Right lobe of liver (tissue), 6 donors: ENCODE results near the gene ENOX1. TPM values are rescaled to one million over a fixed set of nuclear protein-coding genes. Genes with fewer than 3 reads are reported as not detected.

Experiments
- ATAC-seq, 4 donors: fragments of 200-7000 bp; cut with Tn5 transposase; one replicate each; pipeline ENCODE4 v1.9.1; 2020; ENCODE audit warnings: mild to moderate bottlenecking in 4 of 4, moderate library complexity in 4 of 4
- DNase-seq, 3 donors: peaks; one replicate each; pipeline ENCODE4 v3.0.0-alpha.2; 2020
- H3K27ac ChIP-seq, 3 donors: fragments of 200-600 bp; one replicate each; pipeline ENCODE4 v1.8.0; 2022
- H3K27me3 ChIP-seq, 2 donors: fragments of 200-600 bp; one replicate each; pipeline ENCODE4 v1.8.0; 2022
- H3K36me3 ChIP-seq, 4 donors: fragments of 200-600 bp; sonication (generic) in 1 of 4; one replicate each; pipeline versions ENCODE4 v1.5.1 to v1.8.0; 2017 to 2022; ENCODE audit warnings: control low read depth in 1 of 4
- H3K4me1 ChIP-seq, 4 donors: fragments of 200-600 bp; sonication (generic) in 1 of 4; one replicate each; pipeline versions ENCODE4 v1.5.1 to v1.8.0; 2017 to 2022; ENCODE audit warnings: control low read depth in 1 of 4
- H3K4me3 ChIP-seq, 3 donors: fragments of 200-600 bp; one replicate each; pipeline ENCODE4 v1.8.0; 2022
- H3K9me3 ChIP-seq, 4 donors: fragments of 200-600 bp; sonication (generic) in 1 of 4; one replicate each; pipeline versions ENCODE4 v1.5.1 to v1.8.0; 2017 to 2022; ENCODE audit warnings: control low read depth in 1 of 4
- CTCF ChIP-seq, 4 donors: fragments of 200-600 bp in 3 of 4; fragments of 450-650 bp in 1 of 4; IDR thresholded peaks; one replicate each; pipeline versions ENCODE4 v1.5.1 to v1.8.0; 2016 to 2022; ENCODE audit warnings: antibody characterized with exemption in 4 of 4, mild to moderate bottlenecking in 2 of 4
- POLR2A ChIP-seq: fragments of 450-650 bp; IDR thresholded peaks from one replicate; pipeline ENCODE4 v1.6.1; 2017; ENCODE audit warnings: antibody characterized with exemption, mild to moderate bottlenecking
- WGBS: methylation state at CpG from one replicate; pipeline ENCODE4 v1.1.6; 2018; ENCODE audit warnings: low coverage, low lambda C conversion rate; ENCODE audit not compliant: insufficient coverage; ENCODE audit errors: missing lambda C conversion rate; 5-methylcytosine and 5-hydroxymethylcytosine counted together
- intact Hi-C, 2 donors: fragments of 100-400 bp; cut with DNase I; formaldehyde crosslinking; loops; one replicate each; pipeline versions ENCODE4 v1.11.2 to v1.14.1; 2022
- total RNA-seq, 6 experiments: library from RNA; depleted of rRNA in 2 of 6; stranded (reverse); fragments of >200 nt in 2 of 6; fragmentation: NEBNext Ultra II Directional in 3 of 6; extraction: Animal tissue kit (Norgen Biotek cat#: 25700) in 3 of 6; gene quantifications; one replicate each; pipeline versions ENCODE4 v1.1.0 to v1.2.4, GENCODE V29; 2016 to 2023
- donor health status: DM: no; HTN: yes; CAD: no.
- donor health status: DM: no; HTN: no; CAD: no.
- donor health status: DM: no; HTN: no; CAD: no.
- donor health status: DM: no; HTN: yes; CAD: no.
- donor health status: DM: no; HTN: yes; CAD: no.

The ENOX1 gene
- total RNA-seq, 6 experiments from 2014 or later: 0.07 to 0.16 TPM; not detected in 4

GRCh38 chr13:43257765-43258164, 529.0 kb downstream of the ENOX1 start:
- no peak overlapping the region for H3K27ac ChIP-seq
- no peaks in the 10 kb centered on the region for H3K27me3 ChIP-seq
- no peaks in the 10 kb centered on the region for H3K36me3 ChIP-seq
- no peaks in the 10 kb centered on the region for H3K9me3 ChIP-seq
- ATAC-seq (no peak), DNase-seq (no peak)
- no peaks in the 10 kb centered on the region for H3K4me1 ChIP-seq
- no peak overlapping the region for H3K4me3 ChIP-seq
- intact Hi-C loops: no loop called here
- TF ChIP-seq CTCF (IDR thresholded peaks at IDR 0.05) (no peak), POLR2A (no peak)

- DNase-seq (no peak), ATAC-seq (no peak)
- WGBS: 72% methylated on average over 5 of the region's 5 CpGs
- Histone ChIP-seq H3K27me3 (no peaks in the 10 kb centered on the region), H3K4me1 (no peaks in the 10 kb centered on the region), H3K4me3 (no peak overlapping the region), H3K27ac (no peak overlapping the region), H3K9me3 (no peaks in the 10 kb centered on the region), H3K36me3 (no peaks in the 10 kb centered on the region)
- intact Hi-C loops: no loop called here
- TF ChIP-seq POLR2A: no peak
- TF ChIP-seq CTCF (IDR thresholded peaks at IDR 0.05): no peak
Measured at GRCh38 chr13:43251961-43252360, 534.8 kb downstream of the ENOX1 start.

- H3K4me3 ChIP-seq: no peak overlapping the region
- no peak overlapping the region for H3K27ac ChIP-seq
- no peak for ATAC-seq
- H3K27me3 ChIP-seq: no peaks in the 10 kb centered on the region
- intact Hi-C loops: no loop called here
- H3K9me3 ChIP-seq: no peaks in the 10 kb centered on the region
- DNase-seq: no peak
- WGBS: 50% methylated on average over 2 of the region's 3 CpGs
- H3K4me1 ChIP-seq: no peaks in the 10 kb centered on the region
- H3K36me3 ChIP-seq: no peaks in the 10 kb centered on the region
- TF ChIP-seq CTCF (IDR thresholded peaks at IDR 0.05) (no peak), POLR2A (no peak)
Measured at GRCh38 chr13:43246382-43246781, 540.4 kb downstream of the ENOX1 start.

- DNase-seq (no peak), ATAC-seq (no peak)
- intact Hi-C loops: no loop called here
- Histone ChIP-seq H3K9me3 (no peaks in the 10 kb centered on the region), H3K4me1 (no peaks in the 10 kb centered on the region), H3K27me3 (no peaks in the 10 kb centered on the region), H3K36me3 (no peaks in the 10 kb centered on the region), H3K27ac (no peak overlapping the region), H3K4me3 (no peak overlapping the region)
- TF ChIP-seq POLR2A: no peak
- TF ChIP-seq CTCF (IDR thresholded peaks at IDR 0.05): no peak
- WGBS: 84% methylated on average over 6 of the region's 8 CpGs
Measured at GRCh38 chr13:43245374-43245964, 541.3 kb downstream of the ENOX1 start.

GRCh38 chr13:43244481-43244880, 542.3 kb downstream of the ENOX1 start:
- Histone ChIP-seq H3K27ac (no peak overlapping the region), H3K9me3 (no peaks in the 10 kb centered on the region), H3K27me3 (no peaks in the 10 kb centered on the region), H3K4me3 (no peak overlapping the region), H3K4me1 (no peaks in the 10 kb centered on the region), H3K36me3 (no peaks in the 10 kb centered on the region)
- intact Hi-C loops: no loop called here
- TF ChIP-seq CTCF (IDR thresholded peaks at IDR 0.05) (no peak), POLR2A (no peak)
- ATAC-seq: no peak
- DNase-seq: no peak
- WGBS: 64% methylated on average over 2 of the region's 5 CpGs
